ENCODE results near the gene FLAD1. TPM values are rescaled to one million over a fixed set of nuclear protein-coding genes. Genes with fewer than 3 reads are reported as not detected.

Gene FLAD1
- total and polyA plus RNA-seq, 2 of the 4 experiments (the other 2 are of a cell fraction), result 26.3 to 37.3 TPM

DNA sequence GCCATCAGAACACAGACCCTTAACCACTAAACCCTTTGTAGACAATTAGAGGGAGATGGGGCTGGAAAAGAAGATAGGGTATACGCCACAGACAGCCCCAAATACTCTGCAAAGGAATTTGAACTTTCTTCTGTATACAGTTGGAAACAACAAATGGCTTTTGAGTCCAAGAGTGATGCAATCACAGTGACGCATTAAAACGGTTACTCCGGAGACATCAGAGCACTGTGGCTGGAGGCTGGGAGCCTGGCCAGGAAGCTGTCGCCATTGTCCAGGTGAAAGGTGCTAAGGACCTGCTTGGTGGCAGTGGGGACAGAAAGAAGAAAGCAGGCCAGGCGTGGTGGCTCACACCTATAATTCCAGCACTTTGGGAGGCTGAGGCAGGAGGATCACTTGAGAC is 4.2 kb downstream of the FLAD1 start:
- no peak overlapping the region for H3K14ac ChIP-seq (replicated peaks; ENCODE audit: low read depth, low read length)
- DNase-seq (no peak), ATAC-seq (ENCODE audit: low read depth) (no peak)
- no peak overlapping the region for H4K91ac ChIP-seq (ENCODE audit: insufficient read depth, low read depth, low read length)
- BruUV-seq (replicated peaks), result no TSS peak
- H3K27ac ChIP-seq (ENCODE audit: insufficient read depth, low read length), result no peak overlapping the region
- peaks cover 28% of the 10 kb centered on the region for H3K36me3 ChIP-seq (ENCODE audit: control insufficient read depth, insufficient read depth, low read length)
- no peak overlapping the region for H2BK15ac ChIP-seq (ENCODE audit: low read depth, low read length)
- H4K5ac ChIP-seq (ENCODE audit: low read depth, low read length), result no peak overlapping the region
- H3K9me1 ChIP-seq (ENCODE audit: insufficient read depth, low read length), result 0 out of 2 replicates have a peak, but pooled peaks cover 3% of the 10 kb centered on the region
- no peaks in the 10 kb centered on the region for H3K27me3 ChIP-seq (ENCODE audit: control insufficient read depth, insufficient read depth, low read length)
- no peak overlapping the region for H3K23ac ChIP-seq (ENCODE audit: low read depth, low read length)
- H2BK20ac ChIP-seq (ENCODE audit: low read depth, low read length), result no peak overlapping the region
- CTCF ChIA-PET, result interaction anchor here (0.8 kb wide), 1 partner anchor 98 kb away, joined by 3 read pairs; no protein-coding TSS in a partner anchor
- no peaks in the 10 kb centered on the region for H3K9me3 ChIP-seq (ENCODE audit: control insufficient read depth, insufficient read depth, low read length)
- intact Hi-C loops (cut with micrococcal nuclease), result no loop called here
- no peak overlapping the region for H3K18ac ChIP-seq (ENCODE audit: low read depth, low read length)
- peaks cover 27 to 66% of the 10 kb centered on the region in 2 experiments for H3K79me1 ChIP-seq (ENCODE audit: low read depth in 1 of 2, low read length in 2 of 2)
- no peak overlapping the region for H4K8ac ChIP-seq (ENCODE audit: low read depth in 2 of 2, low read length in 2 of 2)
- H3K4me3 ChIP-seq (ENCODE audit: insufficient read depth, low read depth, low read length), result no peak overlapping the region
- WGBS, 2 experiments (ENCODE audit: extremely low coverage in 2 of 2, insufficient read length in 1 of 2), result 70% methylated on average over 2 of the region's 6 CpGs; no CpG with 5 or more reads in 1 of the 2 experiments
- no peak overlapping the region for H2AFZ ChIP-seq (replicated peaks; ENCODE audit: low read length, poor library complexity)
- H3K4me1 ChIP-seq (ENCODE audit: control insufficient read depth, insufficient read depth, low read length), result peaks cover 3% of the 10 kb centered on the region
- H2AK9ac ChIP-seq (replicated peaks; ENCODE audit: low read depth, low read length, poor library complexity), result no peak overlapping the region
- H2BK5ac ChIP-seq (ENCODE audit: low read depth, low read length, poor library complexity, severe bottlenecking), result no peak overlapping the region
- TF ChIP-seq MAFK (IDR thresholded peaks at IDR 0.05; ENCODE audit: low read depth, low read length) (no peak), CEBPB (IDR thresholded peaks at IDR 0.05; ENCODE audit: low read depth, low read length) (peak; percentile 75)
- H3K9ac ChIP-seq (ENCODE audit: low read depth, low read length), result no peak overlapping the region
- H4K20me1 ChIP-seq (ENCODE audit: insufficient read depth, low read length), result peaks cover 12% of the 10 kb centered on the region; the same call in 1 of the 2 replicates
- in situ Hi-C loops (cut with MboI; ENCODE audit: low sequenced_read_pairs), result no loop called here
- POLR2A ChIA-PET (ENCODE audit: unreplicated experiment), result no interaction called here
- dilution Hi-C loops (cut with HindIII; ENCODE audit: low sequenced_read_pairs, unreplicated experiment), result no loop called here
- no peak overlapping the region for H3K56ac ChIP-seq (ENCODE audit: extremely low read depth, insufficient read depth, low read length)
- H3K4ac ChIP-seq (ENCODE audit: low read depth, low read length), result no peak overlapping the region
- H2AK5ac ChIP-seq (ENCODE audit: low read depth, low read length), result no peak overlapping the region; the same call in 1 of the 2 replicates
- no peak overlapping the region for H2BK120ac ChIP-seq (ENCODE audit: low read depth, low read length)
- H3K4me2 ChIP-seq (ENCODE audit: low read depth, low read length), result no peak overlapping the region
